AG20443 (cell line): ENCODE measurements around the gene LGALS1.
A peak's percentile ranks its signal among the peaks of the same experiment; 100 is the strongest.

Experiments
- DNase-seq: peaks from one replicate; pipeline ENCODE4 v3.0.0; 2012; ENCODE audit warnings: low spot score, mixed read lengths

LGALS1 gene

DNA sequence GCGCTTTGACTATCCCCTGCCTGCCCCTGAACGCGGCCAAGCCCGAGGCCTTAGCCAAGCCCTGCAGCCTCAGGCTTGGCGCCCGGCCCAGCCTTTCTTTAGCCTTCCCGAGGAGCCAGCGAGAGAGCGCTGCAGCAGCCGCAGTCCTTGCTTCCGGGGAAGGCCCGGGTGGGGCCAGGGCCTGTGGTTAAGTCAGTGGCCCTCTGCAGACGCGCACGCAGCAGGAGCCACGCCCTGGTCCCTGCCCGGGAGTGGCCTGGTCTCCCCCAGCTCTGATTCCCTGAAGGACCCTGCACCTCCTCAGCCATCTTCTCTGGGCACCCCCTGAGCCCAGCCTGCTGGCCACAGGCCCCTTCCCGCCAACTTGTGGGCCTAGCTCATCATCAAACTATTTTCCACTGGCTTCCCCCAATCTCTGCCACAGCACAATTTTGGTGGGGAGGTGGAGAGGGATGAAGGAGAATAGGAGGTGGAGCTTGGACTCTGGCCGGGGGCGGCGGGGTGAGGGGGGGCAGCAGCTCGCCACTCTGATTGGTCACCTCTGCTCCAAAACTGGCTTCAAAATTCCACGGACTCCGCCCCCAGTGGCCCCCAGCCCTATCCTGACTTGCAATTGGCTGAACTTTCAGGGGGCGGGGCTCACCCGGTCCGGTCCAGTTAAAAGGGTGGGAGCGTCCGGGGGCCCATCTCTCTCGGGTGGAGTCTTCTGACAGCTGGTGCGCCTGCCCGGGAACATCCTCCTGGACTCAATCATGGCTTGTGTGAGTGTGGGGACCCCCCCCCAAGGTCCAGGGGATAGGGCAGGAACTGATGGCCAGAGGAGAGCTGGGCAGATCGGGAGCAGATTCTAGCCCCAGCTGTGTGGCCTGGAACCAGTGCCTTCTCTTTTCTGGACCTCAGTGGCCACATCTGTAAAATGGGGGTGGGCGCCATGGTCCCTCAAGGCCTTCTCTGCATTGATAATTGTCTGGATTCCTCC lies at the start of gene LGALS1:
Gene LGALS1 (plus strand): TSS at position 686 of the 979 bp plus-strand sequence. CDS start 67 bp downstream, at position 753.
- peak; percentile 96 for DNase-seq

DNA sequence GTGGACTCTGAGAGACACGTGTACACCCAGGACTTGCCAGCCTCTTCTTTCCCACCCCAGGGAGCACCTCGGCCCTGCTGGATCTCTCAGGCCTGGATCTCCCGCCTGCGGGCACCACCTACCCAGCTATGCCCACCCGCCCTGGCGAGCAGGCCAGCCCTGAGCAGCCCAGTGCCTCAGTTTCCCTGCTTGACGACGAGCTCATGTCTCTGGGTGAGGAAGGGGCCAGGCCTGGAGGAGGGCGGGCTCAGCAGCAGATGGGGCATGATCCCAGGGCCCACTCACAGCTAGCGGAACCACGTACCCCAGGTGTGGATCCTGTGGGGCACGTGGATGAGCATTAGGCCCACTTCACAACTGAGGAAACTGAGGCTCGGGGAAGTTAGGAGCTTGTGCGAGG lies 49.7 kb upstream of the LGALS1 start:
- no peak for DNase-seq

DNA sequence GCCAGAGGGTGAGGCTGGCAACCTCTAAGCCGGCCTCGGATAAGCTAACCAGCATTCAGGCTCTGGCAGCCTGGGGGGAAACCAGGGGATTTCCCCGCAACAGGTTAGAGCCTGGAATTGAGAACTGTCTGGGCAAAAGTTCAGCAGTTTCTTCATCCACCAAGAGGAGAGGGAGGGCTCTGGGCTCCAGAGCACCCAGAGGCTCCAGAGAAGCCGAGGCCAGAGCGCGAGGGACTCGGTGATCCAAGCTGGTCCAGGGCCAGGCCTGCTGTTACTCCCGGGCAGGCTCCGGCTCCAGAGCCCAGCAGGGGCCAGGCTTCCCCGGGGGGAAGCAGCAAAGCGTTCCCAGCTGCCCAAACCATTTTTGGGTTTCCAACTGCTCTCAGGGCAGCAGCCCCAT lies 49.3 kb upstream of the LGALS1 start:
- no peak for DNase-seq

DNA sequence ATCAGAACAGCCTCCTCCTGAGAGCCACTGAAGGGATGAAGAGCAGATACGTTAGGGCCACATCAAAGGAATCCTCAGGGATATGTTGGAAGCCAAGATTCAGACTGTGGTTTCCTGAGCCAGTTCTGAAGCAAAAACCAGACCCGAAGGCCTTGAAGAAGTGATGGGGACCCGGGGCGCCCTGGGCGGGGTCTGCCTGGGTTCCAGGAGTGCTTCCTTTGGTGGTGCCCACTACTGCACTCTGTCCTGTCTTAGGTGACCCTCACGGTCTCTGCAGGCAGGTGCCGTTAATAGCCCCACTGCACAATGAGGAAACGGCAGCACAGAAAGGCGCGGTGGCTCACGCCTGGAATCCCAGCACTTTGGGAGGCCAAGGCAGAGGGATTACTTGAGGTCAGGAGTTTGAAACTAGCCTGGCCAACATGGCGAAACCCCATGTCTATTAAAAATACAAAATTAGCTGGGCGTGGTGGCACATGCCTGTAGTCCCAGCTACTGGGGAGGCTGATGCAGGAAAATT lies 48.8 kb upstream of the LGALS1 start:
- no peak for DNase-seq

DNA sequence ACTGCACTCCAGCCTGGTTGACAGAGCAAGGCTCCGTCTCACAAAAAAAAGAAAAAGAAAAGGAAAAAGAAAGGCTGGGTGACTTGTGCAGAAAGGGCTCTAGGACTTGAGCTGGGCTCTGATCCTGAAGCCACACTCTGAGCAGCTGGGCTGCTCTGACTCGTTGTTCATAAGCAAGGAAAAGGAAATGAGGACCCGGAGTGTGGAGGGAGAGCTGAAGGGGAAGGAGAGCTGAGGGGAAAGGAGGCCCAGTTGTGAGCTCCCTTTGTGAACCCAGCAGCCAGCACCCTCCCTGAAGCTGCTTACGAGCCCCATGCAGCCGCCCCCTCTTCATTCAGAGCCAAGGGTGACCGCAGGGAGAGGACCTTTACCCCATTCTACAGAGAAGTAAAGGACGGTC lies 48.3 kb upstream of the LGALS1 start:
- no peak for DNase-seq

DNA sequence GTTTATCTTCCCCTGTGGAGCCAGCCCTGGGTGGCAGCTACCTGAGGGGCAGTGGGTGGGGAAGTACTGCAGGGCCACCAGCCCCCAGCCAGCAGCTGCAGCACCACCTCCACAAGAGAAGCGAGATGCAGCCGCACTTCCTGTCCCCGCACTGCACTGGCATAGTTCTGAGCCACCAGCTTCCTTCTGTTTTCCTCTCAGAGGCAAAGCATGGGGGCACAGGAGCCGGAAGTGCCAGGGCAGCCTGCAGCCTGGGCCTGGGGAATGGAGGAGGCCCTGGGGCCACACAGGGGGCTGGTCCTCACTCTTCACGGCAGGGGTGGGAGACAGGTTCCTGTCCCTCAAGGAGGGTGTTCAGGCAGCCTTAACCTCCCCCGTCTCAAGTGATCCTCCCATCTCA lies 47.9 kb upstream of the LGALS1 start:
- DNase-seq: no peak

DNA sequence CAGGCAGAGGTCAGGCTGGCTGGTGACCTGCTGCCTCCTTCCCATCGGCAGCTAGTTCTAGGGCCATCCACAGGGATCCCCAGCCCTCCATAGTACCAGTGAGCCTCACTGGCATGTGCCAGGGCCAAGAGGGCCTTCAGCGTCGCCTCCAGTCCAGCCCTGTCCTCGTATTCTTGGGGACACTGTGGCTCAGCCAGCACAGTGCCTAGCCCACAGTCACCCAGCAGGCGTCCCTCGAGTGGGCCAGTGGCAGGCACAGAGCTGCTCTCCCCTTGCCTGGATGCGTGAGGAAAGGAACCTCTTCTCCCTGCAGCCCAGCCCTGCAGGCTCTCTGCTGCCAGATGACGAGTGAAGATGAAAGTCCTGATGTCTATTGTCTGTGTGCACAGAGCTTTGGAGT lies 46.6 kb upstream of the LGALS1 start:
- no peak for DNase-seq

DNA sequence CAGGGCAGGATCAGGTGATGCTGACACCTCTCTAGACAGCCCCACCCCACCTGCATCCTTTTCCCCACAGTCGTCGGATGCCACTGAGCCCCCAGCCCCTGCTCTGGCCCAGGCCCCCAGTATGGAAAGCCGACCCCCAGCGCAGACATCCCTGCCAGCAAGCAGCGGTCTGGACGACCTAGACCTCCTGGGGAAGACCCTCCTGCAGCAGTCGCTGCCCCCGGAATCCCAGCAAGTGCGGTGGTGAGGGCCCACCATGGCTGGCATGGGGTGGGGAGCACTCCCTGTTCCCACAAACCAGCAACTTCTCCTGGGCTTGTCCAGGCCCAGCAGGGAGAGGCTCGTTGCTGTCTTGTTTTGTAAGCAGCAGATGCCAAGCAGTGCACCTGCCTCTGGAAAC lies 45.5 kb upstream of the LGALS1 start:
- no peak for DNase-seq

DNA sequence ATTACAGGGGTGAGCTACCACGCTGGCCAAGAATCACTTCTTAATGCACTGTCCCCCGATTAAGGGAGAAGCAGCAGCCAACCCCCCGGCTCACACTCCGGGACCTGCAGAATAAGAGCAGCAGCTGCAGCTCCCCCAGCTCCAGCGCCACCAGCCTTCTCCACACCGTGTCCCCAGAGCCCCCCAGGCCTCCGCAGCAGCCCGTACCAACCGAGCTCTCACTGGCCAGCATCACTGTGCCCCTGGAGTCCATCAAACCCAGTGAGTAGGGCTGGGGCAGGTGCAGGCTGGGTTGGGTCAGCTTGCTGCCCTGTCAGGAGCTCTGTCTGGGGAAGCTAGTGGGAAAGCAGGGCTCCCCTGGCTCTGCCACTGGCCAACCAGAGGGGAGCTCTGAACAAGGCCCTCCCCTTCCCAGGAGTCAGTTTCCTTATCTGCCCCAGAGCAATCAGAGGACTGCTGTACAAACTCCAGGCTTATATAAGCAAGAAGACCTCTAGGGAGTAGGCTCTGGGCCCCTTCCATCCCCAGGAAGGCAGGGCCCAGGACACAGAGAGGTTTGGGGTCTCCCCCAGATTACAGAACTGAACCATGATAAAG lies 44.5 kb upstream of the LGALS1 start:
- DNase-seq: no peak

DNA sequence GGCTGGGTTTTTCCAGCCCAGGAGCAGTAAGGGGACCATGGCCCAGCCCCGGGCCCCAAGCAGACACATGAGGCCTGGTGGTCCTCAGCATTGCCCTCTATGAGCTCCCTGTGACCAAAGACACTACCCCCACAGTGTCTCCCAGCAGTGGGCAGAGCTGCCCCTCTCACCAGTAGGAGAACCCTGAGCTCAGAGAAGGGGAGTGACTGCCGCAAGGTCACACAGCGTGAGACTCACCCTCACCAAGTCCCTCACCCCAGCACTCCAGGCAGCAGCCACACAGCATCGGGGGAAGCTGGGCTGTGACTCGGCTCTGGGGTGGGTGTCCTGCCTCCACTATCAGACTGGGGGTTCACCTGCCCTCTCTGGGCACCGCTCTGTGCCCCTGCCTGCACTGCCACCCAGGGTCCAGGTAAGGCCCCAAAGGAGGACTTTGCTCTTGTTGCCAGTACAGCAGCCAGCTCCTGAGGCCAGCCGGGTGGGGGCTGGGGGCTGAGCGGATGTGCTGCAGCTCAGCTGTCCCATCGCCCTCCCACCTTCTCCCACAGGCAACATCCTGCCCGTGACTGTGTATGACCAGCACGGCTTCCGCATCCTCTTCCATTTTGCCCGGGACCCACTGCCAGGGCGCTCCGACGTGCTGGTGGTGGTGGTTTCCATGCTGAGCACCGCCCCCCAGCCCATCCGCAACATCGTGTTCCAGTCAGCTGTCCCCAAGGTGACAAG lies 43.8 kb upstream of the LGALS1 start:
- DNase-seq: no peak

DNA sequence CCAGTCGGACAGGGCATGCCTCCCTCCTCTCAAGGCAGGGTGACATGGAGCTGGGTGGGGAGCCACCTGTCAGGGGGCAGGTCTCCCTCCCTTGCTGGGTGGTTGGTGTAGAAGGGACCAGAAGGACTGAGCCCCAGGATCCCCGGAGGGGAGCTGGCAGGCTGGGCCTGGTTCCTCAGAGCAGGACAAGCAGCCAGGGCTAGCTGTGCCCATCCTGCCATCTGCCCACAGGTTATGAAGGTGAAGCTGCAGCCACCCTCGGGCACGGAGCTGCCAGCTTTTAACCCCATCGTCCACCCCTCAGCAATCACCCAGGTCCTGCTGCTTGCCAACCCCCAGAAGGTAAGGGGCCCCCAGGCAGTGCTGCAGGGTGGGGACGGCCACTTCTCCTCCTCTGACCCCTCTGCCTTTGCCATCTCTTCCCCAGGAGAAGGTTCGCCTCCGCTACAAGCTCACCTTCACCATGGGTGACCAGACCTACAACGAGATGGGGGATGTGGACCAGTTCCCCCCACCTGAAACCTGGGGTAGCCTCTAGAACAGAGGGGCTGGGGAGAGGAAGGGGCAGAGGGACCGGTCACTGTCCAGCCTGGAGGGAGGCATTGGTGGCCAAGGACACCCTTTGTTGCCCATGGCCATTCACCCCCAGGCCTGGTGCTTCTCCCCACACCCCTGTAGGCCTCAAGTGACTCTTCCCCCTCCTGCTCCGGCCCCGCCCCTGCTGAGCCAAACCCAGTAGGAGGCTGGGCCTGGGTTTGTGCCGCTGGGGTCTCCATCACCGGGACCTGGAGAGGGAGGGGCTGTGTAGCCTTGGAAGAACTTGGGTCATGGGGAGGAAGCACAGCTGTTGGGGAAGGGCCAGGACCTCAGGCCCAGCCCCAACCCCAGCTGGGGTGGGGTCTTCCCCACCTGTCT lies 43.0 kb upstream of the LGALS1 start:
- no peak for DNase-seq

DNA sequence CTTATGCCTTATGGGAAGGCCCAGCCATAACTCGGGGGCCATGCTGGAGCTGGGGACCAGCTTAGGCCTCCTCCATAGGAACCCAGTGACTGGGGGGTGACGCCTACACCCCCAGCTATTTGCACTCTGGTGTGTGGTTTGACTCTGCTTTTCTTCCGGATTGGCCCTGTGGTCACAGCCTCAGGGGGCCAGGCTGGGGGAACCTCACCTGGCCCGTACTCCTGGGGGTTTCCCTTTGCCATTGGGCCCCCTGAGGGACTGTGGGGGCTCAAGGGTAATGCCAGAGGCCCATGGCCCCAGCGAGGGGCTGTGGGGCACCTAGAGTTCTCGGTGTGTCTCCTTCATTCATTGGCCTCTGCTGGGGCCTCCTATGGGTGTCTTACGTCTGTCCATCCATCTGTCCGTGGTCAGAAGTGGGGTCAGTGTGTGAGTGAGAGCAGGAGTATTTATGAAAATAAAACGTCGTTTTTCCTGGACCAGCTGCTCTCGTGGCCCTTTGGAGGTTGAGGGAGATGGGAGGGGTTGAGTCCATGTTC lies 42.3 kb upstream of the LGALS1 start:
- no peak for DNase-seq

DNA sequence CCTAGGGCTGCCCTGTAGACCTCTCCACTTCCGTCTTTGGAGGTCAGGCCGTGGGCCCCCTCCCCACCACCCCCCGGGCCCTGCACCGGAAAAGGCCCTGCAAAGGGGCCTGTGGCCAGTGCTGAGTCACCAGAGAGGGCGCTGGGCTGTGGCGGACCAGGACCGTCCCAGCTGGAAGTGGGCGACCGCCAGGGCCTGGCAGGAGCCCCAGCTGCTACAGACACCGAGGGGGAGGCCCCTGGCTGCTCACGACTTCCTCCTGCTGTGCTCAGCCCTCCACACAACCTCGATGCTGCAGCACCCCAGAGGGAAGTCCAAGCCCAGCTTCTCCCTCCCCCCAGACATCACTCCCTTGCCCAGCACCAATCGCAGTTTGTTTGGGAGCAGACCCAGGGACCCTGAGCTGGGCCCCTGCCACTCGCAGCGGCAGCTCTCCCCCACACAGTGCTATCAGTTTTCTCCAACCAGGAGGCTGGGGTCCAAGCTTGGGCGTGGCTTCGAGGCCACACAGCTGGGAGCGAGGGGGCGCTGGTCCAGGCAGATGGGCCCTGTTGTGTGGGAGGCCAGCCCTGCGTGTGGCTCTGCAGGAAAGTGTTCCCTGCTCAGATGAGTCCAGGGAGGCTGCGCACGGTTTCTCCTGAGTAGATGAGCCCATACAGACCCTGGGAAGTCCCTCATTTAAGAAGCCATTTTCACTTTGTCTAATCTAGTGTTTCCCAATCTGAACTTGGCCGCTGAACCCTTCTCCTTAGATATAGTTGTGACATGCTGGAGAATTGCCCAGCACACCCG lies 41.6 kb upstream of the LGALS1 start:
- peak; percentile 93 for DNase-seq

DNA sequence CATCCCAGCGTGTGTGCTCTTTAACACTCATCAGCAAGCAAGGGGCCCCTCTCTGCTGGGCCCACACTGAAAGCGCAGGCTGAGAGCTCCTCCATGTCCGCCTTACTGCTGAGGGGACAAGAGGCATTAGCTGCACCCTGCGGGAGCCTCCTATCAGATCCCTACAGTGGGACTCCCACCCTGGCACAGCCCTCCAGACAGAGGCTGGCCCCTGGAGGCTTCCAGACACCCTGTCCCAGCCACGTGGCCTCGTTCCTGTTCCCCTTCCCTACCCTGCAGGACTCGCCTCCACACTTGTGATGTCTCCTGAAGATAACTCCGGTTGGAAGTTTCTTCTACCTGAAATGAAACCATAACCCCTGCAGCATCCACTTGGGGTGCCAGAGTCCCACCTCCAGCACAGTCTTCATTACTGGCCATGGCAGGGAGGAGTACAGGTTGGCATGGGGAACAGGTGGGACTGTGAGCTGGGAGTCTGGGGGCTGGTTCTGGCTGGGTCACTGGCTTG lies 41.0 kb upstream of the LGALS1 start:
- no peak for DNase-seq

DNA sequence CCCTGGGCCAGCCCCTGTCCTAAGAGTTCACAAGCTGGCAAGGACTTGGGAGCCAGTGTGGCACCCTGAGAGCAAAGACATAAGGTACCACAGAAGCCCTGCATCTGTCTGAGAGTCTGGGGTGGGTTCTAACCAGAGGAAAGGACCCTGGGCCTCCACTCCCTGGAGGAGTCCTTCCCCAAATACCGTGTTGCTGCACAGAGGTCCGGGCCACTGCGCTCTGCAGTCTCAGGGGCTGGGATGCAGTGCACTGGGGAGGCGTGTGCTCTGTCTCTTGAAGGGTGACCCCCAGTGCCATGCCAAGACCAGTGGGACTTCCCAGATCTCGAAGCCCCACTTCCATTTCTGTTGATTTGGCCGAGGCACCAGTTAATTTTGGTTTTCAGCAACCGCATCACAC lies 40.3 kb upstream of the LGALS1 start:
- no peak for DNase-seq

DNA sequence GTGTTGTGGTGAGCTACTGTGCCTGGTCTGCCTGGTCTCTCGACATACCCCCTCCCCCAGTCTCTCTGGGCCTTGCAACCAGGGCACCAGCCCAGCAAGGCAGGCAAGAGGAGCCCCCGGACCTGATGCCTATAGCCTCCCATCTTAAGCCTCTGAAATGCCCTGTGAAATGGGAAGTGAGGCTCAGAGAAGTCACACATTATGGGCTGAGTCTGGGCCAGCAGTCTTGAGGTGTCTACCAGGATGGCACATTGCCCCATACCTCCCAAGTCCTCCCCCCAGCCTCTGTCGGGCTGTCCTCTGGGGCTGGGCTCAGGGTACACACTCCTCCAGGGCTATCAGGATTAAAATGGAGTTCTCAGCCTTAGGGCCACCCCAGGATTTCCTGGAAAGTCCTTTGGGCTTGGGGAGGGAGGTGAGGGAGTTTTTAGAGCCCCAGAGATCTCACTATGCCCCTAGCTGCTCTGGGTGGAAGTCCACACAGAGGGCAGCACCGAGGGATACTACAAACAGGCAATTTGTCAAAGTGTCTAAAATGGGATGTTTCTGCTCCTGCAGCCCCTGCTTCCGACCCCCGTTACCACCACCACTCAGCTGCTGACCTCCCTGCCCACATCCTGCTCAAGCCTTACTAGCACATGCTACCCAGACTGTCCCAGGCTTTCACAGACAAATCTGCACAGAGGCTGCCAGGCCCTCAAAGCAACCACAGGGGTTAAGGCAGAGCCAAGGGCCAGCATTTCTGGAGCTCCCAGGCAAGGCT lies 39.1 kb upstream of the LGALS1 start:
- DNase-seq: no peak

DNA sequence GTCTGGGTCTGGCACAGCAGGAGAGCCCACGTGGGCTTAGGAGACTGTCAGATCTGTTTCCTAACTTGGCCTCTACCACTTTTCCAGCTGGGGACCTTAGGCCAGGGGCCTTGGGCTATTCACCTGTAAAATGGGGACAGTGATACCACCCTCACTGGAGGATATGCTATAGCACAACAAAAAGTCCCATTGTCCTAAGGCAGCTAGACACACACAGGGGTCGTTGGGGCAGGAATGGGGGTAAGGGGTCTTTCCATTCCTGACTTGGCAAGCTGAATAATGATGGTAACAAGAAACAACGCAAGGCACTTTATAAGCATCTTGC lies 38.5 kb upstream of the LGALS1 start:
- DNase-seq: no peak

DNA sequence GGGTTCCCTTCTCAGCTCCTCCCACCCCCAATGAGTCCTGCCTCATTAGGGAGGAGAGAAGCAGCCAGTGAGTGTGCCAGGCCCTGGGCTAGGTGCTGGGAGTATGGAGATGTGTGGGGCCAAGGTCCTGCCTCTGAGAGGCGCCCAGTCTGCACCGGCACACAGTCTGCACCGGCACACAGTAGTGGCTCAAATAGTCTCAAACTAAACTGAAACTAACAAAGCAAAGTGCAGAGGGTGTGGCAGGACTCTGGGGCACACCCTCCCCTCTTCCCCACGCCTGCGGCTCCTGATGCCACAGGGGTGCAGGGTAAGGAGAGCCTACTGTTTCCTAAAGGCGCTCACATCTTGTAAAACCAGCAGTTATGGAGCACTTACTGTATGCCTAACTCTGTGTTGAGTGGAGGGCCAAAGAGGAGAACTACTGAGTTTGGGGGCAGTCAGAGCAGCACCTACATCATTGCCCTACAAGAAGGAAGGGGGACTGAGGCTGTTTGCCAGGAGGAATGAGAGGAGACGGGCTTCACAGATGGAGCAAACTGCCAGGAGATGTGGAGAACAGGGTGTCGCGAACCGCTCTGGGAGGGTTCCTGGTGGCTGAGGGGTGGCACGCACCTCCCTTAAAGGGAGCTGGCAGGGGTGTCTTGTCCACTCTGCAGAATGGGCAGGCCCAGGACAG lies 36.9 kb upstream of the LGALS1 start:
- no peak for DNase-seq
